GM08714 (cell line): ENCODE results near the gene METTL1.
A peak's percentile ranks its signal among the peaks of the same experiment; 100 is the strongest.
"Not testable (repeated sequence)": the region's sequence is repeated elsewhere in the genome, so short reads cannot be mapped to it uniquely, and the experiment has no call there.

ENCODE experiments used
- H3K4me3 ChIP-seq: fragments of 200-500 bp; sonication (Bioruptor generic); 2 replicates; pipeline ENCODE4 v1.5.1; 2014; ENCODE audit warnings: mild to moderate bottlenecking, low read length, inconsistent platforms
- ZNF274 ChIP-seq: IDR thresholded peaks from 2 replicates; pipeline ENCODE4 v1.6.1; 2012; ENCODE audit warnings: mild to moderate bottlenecking, low read depth, low read length

The METTL1 gene

GRCh38 chr12:57771873-57772428, at the start of gene METTL1:
METTL1 (minus strand) TSS chr12:57772105; CDS start chr12:57772083, 22 bp downstream.
- TF ChIP-seq ZNF274: no peak
- H3K4me3 ChIP-seq: peak within 1 kb of the TSS; percentile 66

GRCh38 chr12:57821015-57821414, 49.1 kb upstream of the METTL1 start:
- not testable (repeated sequence) for H3K4me3 ChIP-seq

GRCh38 chr12:57820119-57820518, 48.2 kb upstream of the METTL1 start:
- not testable (repeated sequence) for H3K4me3 ChIP-seq

- not testable (repeated sequence) for H3K4me3 ChIP-seq
These were observed 46.1 kb upstream of the METTL1 start for GRCh38 chr12:57817990-57818331.

- H3K4me3 ChIP-seq: no peak overlapping the region
- no peak for TF ChIP-seq ZNF274
These were observed 45.5 kb upstream of the METTL1 start for GRCh38 chr12:57817261-57817989.

GRCh38 chr12:57816855-57817151, 44.9 kb upstream of the METTL1 start:
- TF ChIP-seq ZNF274: no peak
- H3K4me3 ChIP-seq: no peak overlapping the region

GRCh38 chr12:57816001-57816854, 44.3 kb upstream of the METTL1 start:
- no peak overlapping the region for H3K4me3 ChIP-seq
- TF ChIP-seq ZNF274: no peak

GRCh38 chr12:57815177-57816000, 43.5 kb upstream of the METTL1 start:
- no peak for TF ChIP-seq ZNF274
- H3K4me3 ChIP-seq: no peak overlapping the region

GRCh38 chr12:57813971-57814772, 42.3 kb upstream of the METTL1 start:
- no peak overlapping the region for H3K4me3 ChIP-seq
- no peak for TF ChIP-seq ZNF274

GRCh38 chr12:57813111-57813970, 41.4 kb upstream of the METTL1 start:
- H3K4me3 ChIP-seq: no peak overlapping the region
- no peak for TF ChIP-seq ZNF274

GRCh38 chr12:57811028-57811755, 39.3 kb upstream of the METTL1 start:
- H3K4me3 ChIP-seq: no peak overlapping the region
- no peak for TF ChIP-seq ZNF274

- no peak overlapping the region for H3K4me3 ChIP-seq
- TF ChIP-seq ZNF274: no peak
These were observed 38.5 kb upstream of the METTL1 start for GRCh38 chr12:57810450-57810849.

GRCh38 chr12:57809425-57809824, 37.5 kb upstream of the METTL1 start:
- H3K4me3 ChIP-seq: no peak overlapping the region
- no peak for TF ChIP-seq ZNF274
